Erythroblast (primary cell): ENCODE data around the gene ZCCHC14.
"Not testable (repeated sequence)": the region's sequence is repeated elsewhere in the genome, so short reads cannot be mapped to it uniquely, and the experiment has no call there.

Experiments
- DNase-seq, 2 experiments: peaks; one replicate each; lab custom pipeline; 2025; lab: John Stamatoyannopoulos, UW
- GATA1 ChIP-seq: IDR thresholded peaks from 2 replicates; pipeline ENCODE4 v1.6.1; 2011; ENCODE audit warnings: low read depth, mild to moderate bottlenecking, control low read depth, low read length, moderate library complexity
- POLR2A ChIP-seq: IDR thresholded peaks from 2 replicates; pipeline ENCODE4 v1.6.1; 2011; ENCODE audit warnings: mild to moderate bottlenecking, low read length

ZCCHC14 gene

GRCh38 chr16:87533061-87533460, 40.2 kb upstream of the ZCCHC14 start:
- DNase-seq, result no peak
- no peak for TF ChIP-seq GATA1
- no peak for TF ChIP-seq POLR2A

GRCh38 chr16:87531418-87531817, 38.6 kb upstream of the ZCCHC14 start:
- no peak for TF ChIP-seq GATA1
- no peak for DNase-seq

DNA sequence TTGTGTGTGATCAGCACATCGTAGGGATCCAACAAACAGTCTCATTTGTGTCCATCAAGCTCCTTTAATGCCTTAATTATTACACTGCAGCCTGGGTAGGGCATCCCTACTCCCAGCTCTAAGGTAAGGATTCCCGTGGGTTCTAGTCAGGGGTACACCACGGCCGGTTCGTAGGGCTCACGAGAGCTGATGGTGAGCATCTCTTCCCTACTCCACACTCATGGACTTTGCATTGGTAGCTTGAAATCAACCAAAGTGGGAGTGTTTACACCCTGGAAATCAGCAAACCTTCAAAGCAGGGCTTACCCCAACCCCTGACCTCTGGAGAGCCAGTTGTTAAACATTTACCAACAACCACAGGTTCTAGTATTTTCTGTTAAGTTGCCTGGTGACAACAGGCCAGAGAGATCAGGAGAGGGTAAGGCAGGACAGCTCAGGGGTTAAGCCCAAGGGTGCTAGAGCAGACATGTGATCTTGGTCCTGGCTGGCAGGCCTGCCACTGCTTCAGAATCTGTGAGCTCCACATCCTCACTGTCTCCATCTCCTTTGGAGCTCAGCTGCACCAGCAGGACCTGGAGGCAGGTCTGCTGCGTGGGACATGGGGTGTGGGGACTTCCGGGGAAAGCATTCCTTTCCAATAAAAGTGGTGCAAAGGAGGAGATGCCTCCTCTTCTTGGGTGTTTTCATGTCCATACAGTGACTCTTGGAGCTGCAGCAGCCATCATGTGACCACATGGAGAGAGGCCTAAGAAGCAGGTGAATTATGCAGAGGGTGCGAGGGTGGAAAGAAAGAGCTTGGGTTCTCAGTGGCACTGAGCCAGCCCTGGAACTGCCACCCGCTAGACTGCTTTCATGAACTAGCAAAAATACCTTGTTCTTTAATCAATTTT, 36.1 kb upstream of the ZCCHC14 start:
- no peak for TF ChIP-seq POLR2A
- TF ChIP-seq GATA1, result no peak
- no peak for DNase-seq

GRCh38 chr16:87527055-87527724, 34.4 kb upstream of the ZCCHC14 start:
- no peak for DNase-seq
- no peak for TF ChIP-seq GATA1
- no peak for TF ChIP-seq POLR2A

GRCh38 chr16:87526238-87526947, 33.6 kb upstream of the ZCCHC14 start:
- TF ChIP-seq POLR2A (no peak), GATA1 (no peak)
- no peak for DNase-seq

DNA sequence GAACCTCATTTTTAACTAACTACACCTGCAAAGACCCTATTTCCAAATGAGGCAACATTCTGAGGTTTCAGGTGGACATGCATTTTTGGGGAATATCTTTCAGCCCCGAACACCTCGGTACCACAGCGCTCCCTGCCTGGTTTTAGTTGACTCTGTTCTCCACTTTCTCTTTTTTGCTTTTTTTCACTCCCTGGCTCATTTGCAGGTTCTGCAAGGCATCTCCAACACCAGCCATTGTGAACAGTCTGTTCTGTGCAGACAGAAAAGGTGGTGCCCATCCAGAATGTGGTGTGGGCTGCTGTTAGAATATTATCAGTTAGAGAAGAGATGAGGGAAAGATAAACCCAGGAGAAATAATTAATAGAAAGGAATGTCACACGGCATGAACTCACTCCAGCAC, 32.5 kb upstream of the ZCCHC14 start:
- TF ChIP-seq POLR2A (no peak), GATA1 (no peak)
- DNase-seq, result no peak

- no peak for DNase-seq
- TF ChIP-seq POLR2A (no peak), GATA1 (no peak)
Measured at GRCh38 chr16:87524407-87524806, 31.6 kb upstream of the ZCCHC14 start.

DNA sequence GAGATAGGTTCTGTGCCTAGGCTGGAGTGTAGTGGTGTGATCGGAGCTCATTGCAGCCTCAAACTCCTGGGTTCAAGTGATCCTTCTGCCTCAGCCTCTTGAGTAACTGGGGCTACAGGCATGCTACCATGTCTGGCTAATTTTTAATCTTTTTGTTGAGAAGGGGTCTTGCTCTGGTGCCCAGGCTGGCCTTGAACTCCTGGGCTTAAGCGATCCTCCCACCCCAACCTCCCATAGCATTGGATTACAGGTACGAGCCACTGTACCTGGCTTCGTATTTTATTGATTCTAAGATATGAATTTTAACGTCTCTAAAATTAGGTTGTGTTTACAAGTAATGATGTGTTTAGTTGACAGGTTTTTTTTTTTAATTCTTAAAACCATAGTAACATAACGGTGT, 30.8 kb upstream of the ZCCHC14 start:
- DNase-seq, result not testable (repeated sequence)

GRCh38 chr16:87521764-87522163, 28.9 kb upstream of the ZCCHC14 start:
- DNase-seq, result not testable (repeated sequence)

GRCh38 chr16:87519170-87519569, 26.3 kb upstream of the ZCCHC14 start:
- DNase-seq, result not testable (repeated sequence)

DNA sequence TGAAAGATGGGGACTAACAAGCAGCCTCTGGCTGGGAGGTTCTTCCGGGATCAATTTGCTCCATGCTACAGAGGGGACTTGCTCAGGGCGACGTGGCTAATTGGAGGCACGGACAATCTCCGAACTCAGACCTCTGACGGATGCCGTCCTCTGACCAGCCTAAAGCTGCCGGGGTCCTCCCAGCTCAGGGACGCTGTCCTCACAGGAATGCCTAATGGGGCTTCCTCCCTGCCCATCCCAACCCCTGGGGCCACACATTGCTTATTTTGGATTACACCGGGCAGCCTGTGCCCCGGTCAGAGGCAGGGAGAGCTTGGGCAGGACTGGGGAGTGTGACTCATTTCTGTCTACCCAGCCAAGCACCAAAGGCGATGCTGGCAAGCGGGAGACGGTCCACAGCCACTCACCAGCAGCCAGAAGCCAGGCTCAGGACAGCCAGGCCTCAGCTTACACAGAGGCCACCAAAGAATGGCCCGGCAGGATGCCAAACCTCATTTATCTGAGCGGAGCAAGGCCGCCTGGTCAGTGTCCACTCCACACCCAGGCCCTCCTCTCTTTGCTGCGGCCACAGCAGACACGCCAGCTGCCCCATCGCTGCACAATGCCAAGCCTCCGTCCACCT, 25.7 kb upstream of the ZCCHC14 start:
- DNase-seq, result not testable (repeated sequence)

- DNase-seq, result not testable (repeated sequence)
Measured at GRCh38 chr16:87517610-87518429, 25.0 kb upstream of the ZCCHC14 start.

- no peak for TF ChIP-seq POLR2A
- no peak for DNase-seq
Measured at GRCh38 chr16:87516361-87516760, 23.5 kb upstream of the ZCCHC14 start.
